ENCODE measurements around the gene EIF5. TPM values are rescaled to one million over a fixed set of nuclear protein-coding genes. Genes with fewer than 3 reads are reported as not detected.

The EIF5 gene
- total RNA-seq, 1 experiment from 2014 or later = 356 TPM

- Mint-ChIP-seq H3K36me3 (ENCODE audit: insufficient read depth in 1 of 3, low read depth in 3 of 3) (peaks cover 81 to 97% (median 95%) of the 10 kb centered on the region in 3 experiments), H3K27ac (0 out of 7 replicates have a peak overlapping the region, but pooled peaks of 1 of the 3 experiments have one; percentile 18), H3K9me3 (0 out of 5 replicates have a peak, but pooled peaks cover 0 to 2% of the 10 kb centered on the region in 2 experiments), H3K4me1 (peaks cover 13 to 15% of the 10 kb centered on the region in 2 experiments), H3K27me3 (ENCODE audit: low read depth) (no peaks in the 10 kb centered on the region), H3K4me3 (no peak overlapping the region)
- Histone ChIP-seq H3K23me2 (ENCODE audit: insufficient read length, low read depth, low read length, poor library complexity, severe bottlenecking) (peaks cover 6% of the 10 kb centered on the region), H2AK5ac (ENCODE audit: insufficient read length, low read length) (no peak overlapping the region), H4K5ac (ENCODE audit: insufficient read length, low read depth, low read length) (no peak overlapping the region), H2BK20ac (ENCODE audit: low read depth, low read length, poor library complexity, severe bottlenecking) (no peak overlapping the region), H3K4me1 (ENCODE audit: insufficient read depth, low read length) (no peaks in the 10 kb centered on the region), H3K9ac (ENCODE audit: extremely low read depth, insufficient read length, low read length) (no peak overlapping the region), H3K23ac (ENCODE audit: insufficient read length, low read depth, low read length) (no peak overlapping the region), H3K4ac (ENCODE audit: low read depth, low read length) (no peak overlapping the region), H3T11ph (ENCODE audit: low read length) (no peak overlapping the region), H2BK15ac (ENCODE audit: low read depth, low read length) (no peak overlapping the region), H4K8ac (replicated peaks; ENCODE audit: insufficient read length, low read depth, low read length) (no peak overlapping the region), H3K4me2 (ENCODE audit: insufficient read depth, insufficient read length, low read length) (no peak overlapping the region), H3K9me3 (ENCODE audit: control insufficient read depth, low read depth, low read length) (no peaks in the 10 kb centered on the region), H4K20me1 (ENCODE audit: control insufficient read depth, insufficient read depth, insufficient read length) (no peaks in the 10 kb centered on the region), H2BK120ac (ENCODE audit: low read depth, low read length, poor library complexity, severe bottlenecking) (no peak overlapping the region), H3K27me3 (ENCODE audit: insufficient read depth, low read length) (no peaks in the 10 kb centered on the region), H3K27ac (ENCODE audit: insufficient read length, low read depth, low read length) (no peak overlapping the region), H3K18ac (ENCODE audit: insufficient read length, low read depth, low read length) (no peak overlapping the region), H2BK5ac (ENCODE audit: insufficient read length, low read length) (no peak overlapping the region), H3K79me2 (ENCODE audit: insufficient read depth, low read length) (peaks cover 7% of the 10 kb centered on the region; the same call in 1 of the 2 replicates), H3K14ac (ENCODE audit: insufficient read depth, low read length) (no peak overlapping the region), H2AFZ (ENCODE audit: low read length) (no peak overlapping the region), H3K56ac (ENCODE audit: insufficient read length, low read depth, low read length) (no peak overlapping the region), H4K91ac (ENCODE audit: insufficient read length, low read depth, low read length) (no peak overlapping the region), H3K79me1 (ENCODE audit: insufficient read depth, low read depth, low read length, poor library complexity, severe bottlenecking) (no peaks in the 10 kb centered on the region), H2BK12ac (ENCODE audit: insufficient read length, low read depth, low read length) (no peak overlapping the region)
- DNase-seq = no peak
- WGBS (ENCODE audit: extremely low coverage, insufficient read length, low lambda C conversion rate) = no CpG with 5 or more reads among the region's 6 CpGs
- no peak for TF ChIP-seq CTCF (conservative IDR thresholded peaks at IDR 0.05)
Measured at GRCh38 chr14:103339561-103339960, 5.5 kb downstream of the EIF5 start.

All from H9 (cell line).